GM12878 (cell line): ENCODE results near the gene CTNNBL1. TPM values are rescaled to one million over a fixed set of nuclear protein-coding genes. Genes with fewer than 3 reads are reported as not detected.

Experiments
- ATAC-seq: fragments of 200-7000 bp; cut with Tn5 transposase; 3 replicates; pipeline ENCODE4 v1.9.1; 2020; ENCODE audit warnings: mild to moderate bottlenecking, moderate library complexity
- BruUV-seq: library from RNA; stranded (reverse); fragments of 400-500 nt; replicated peaks from 2 replicates; lab custom pipeline; 2021; lab: Mats Ljungman, UMichigan
- CTCF ChIA-PET: fragments of 300-600 bp; sonication (Branson Sonifier 250); formaldehyde crosslinking; extraction: SDS; loops from one replicate; lab custom pipeline; 2021; ENCODE audit warnings: inconsistent platforms; lab: Yijun Ruan, JAX
- POLR2A ChIA-PET: fragments of 350-600 bp; formaldehyde crosslinking; extraction: SDS; loops from one replicate; lab custom pipeline; 2021; ENCODE audit warnings: inconsistent platforms; lab: Charles Lee
- RAD21 ChIA-PET: fragments of 300-600 bp; sonication (Branson Sonifier 250); formaldehyde crosslinking; loops from one replicate; lab custom pipeline; 2023; ENCODE audit warnings: antibody characterized with exemption; ENCODE audit not compliant: unreplicated experiment; lab: Charles Lee
- SMC1A ChIA-PET: fragments of 300-600 bp; sonication (Branson Sonifier 250); formaldehyde crosslinking; loops from one replicate; lab custom pipeline; 2023; ENCODE audit not compliant: unreplicated experiment, uncharacterized antibody; lab: Charles Lee
- DNase-seq: peaks from one replicate; pipeline ENCODE4 v3.0.0-alpha.2; 2011; ENCODE audit warnings: low read depth, low spot score
- FAIRE-seq: peaks from 3 replicates; lab custom pipeline; 2011; peaks lifted over from hg19 to GRCh38; lab: Jason Lieb, UNC
- H2AFZ ChIP-seq: 2 replicates; pipeline ENCODE4 v1.6.0; 2011; ENCODE audit warnings: low read depth, low read length, control low read depth; ENCODE audit not compliant: control insufficient read depth
- H3K27ac ChIP-seq: 2 replicates; pipeline ENCODE4 v1.5.1; 2011; ENCODE audit warnings: control low read depth; ENCODE audit not compliant: control insufficient read depth, insufficient read depth
- H3K27me3 ChIP-seq, 2 experiments: replicated peaks in 1 of 2; 2 replicates each; pipeline versions ENCODE4 v1.6.0 to v1.6.1; 2011; ENCODE audit warnings: low read length in 1 of 2; ENCODE audit not compliant: control insufficient read depth in 2 of 2, insufficient read depth in 2 of 2
- H3K36me3 ChIP-seq, 2 experiments: 2 replicates each; pipeline ENCODE4 v1.5.1; 2011; ENCODE audit warnings: low read length in 1 of 2; ENCODE audit not compliant: control insufficient read depth in 2 of 2, insufficient read depth in 2 of 2
- H3K4me1 ChIP-seq: 2 replicates; pipeline ENCODE4 v1.6.1; 2011; ENCODE audit warnings: mild to moderate bottlenecking, low read length, moderate library complexity, mixed read lengths; ENCODE audit not compliant: control insufficient read depth, insufficient read depth
- H3K4me2 ChIP-seq: 2 replicates; pipeline ENCODE4 v1.6.0; 2011; ENCODE audit warnings: control low read depth; ENCODE audit not compliant: control insufficient read depth, insufficient read depth
- H3K4me3 ChIP-seq: fragments of 200-600 bp; sonication (generic); 2 replicates; pipeline ENCODE4 v1.5.1; 2016
- H3K79me2 ChIP-seq: 2 replicates; pipeline ENCODE4 v1.6.0; 2011; ENCODE audit warnings: low read length; ENCODE audit not compliant: control insufficient read depth, insufficient read depth
- H3K9ac ChIP-seq: 2 replicates; pipeline ENCODE4 v1.8.0; 2011; ENCODE audit warnings: low read length, control low read depth, mixed read lengths; ENCODE audit not compliant: control insufficient read depth, insufficient read depth
- H3K9me3 ChIP-seq: replicated peaks from 3 replicates; pipeline ENCODE4 v1.5.1; 2011; ENCODE audit warnings: mild to moderate bottlenecking, low read length; ENCODE audit not compliant: control insufficient read depth, insufficient read depth
- H4K20me1 ChIP-seq: 2 replicates; pipeline ENCODE4 v1.6.0; 2011; ENCODE audit not compliant: control insufficient read depth, insufficient read depth
- STAT3 ChIP-seq: IDR thresholded peaks from 2 replicates; pipeline ENCODE4 v1.6.1; 2011; ENCODE audit warnings: low read depth, low read length, improper control_type of control experiment
- WGBS: methylation state at CpG from one replicate; pipeline ENCODE4 v1.1.6; 2016; ENCODE audit warnings: low lambda C conversion rate; ENCODE audit not compliant: insufficient replicate concordance, insufficient coverage; ENCODE audit errors: missing lambda C conversion rate; 5-methylcytosine and 5-hydroxymethylcytosine counted together
- in situ Hi-C: fragments of 300-500 bp; cut with MboI; formaldehyde crosslinking; loops from 9 replicates; pipeline ENCODE4 v1.14.3; 2018; ENCODE audit warnings: mixed read lengths
- intact Hi-C: fragments of 100-400 bp; cut with micrococcal nuclease; formaldehyde crosslinking; loops from one replicate; pipeline ENCODE4 v1.14.2; 2022; ENCODE audit not compliant: unreplicated experiment
- polyA plus RNA-seq, 11 experiments: library from polyadenylated mRNA; depleted of rRNA in 4 of 11; unstranded in 6 of 11; stranded (reverse) in 5 of 11; fragments of >200 nt; fragmentation: Nextera tagmentation in 4 of 11; fragmentation: Illumina TruSeq in 1 of 11; extraction: Ambion mirVana in 4 of 11; extraction: Trizol in 1 of 11; gene quantifications; 1 replicate in 1 of 11; 2 replicates in 10 of 11; pipeline versions ENCODE4 v1.2.1 to v1.2.3, GENCODE V29; 2011 to 2016; ENCODE audit warnings: inconsistent platforms in 2 of 11, missing spikeins in 2 of 11, low read depth in 1 of 11
- total RNA-seq, 4 experiments: library from RNA; depleted of rRNA in 3 of 4; stranded (reverse); fragments of >200 nt in 3 of 4; fragmentation: Illumina TruSeq in 1 of 4; extraction: Trizol in 1 of 4; gene quantifications; 2 replicates each; pipeline versions ENCODE4 v1.2.1 to v1.2.3, GENCODE V29; 2013 to 2021
- TF ChIP-seq, protein P1 (sequence below): fragments of 450-650 bp; IDR thresholded peaks from 2 replicates; pipeline ENCODE4 v1.6.1; 2016; ENCODE audit warnings: mild to moderate bottlenecking

CTNNBL1 gene
- total and polyA plus RNA-seq, 10 of the 15 experiments (the other 5 are each of a cell fraction or from before 2014, with no cell fraction given) = 43.1 to 102 (median 67.8) TPM

DNA sequence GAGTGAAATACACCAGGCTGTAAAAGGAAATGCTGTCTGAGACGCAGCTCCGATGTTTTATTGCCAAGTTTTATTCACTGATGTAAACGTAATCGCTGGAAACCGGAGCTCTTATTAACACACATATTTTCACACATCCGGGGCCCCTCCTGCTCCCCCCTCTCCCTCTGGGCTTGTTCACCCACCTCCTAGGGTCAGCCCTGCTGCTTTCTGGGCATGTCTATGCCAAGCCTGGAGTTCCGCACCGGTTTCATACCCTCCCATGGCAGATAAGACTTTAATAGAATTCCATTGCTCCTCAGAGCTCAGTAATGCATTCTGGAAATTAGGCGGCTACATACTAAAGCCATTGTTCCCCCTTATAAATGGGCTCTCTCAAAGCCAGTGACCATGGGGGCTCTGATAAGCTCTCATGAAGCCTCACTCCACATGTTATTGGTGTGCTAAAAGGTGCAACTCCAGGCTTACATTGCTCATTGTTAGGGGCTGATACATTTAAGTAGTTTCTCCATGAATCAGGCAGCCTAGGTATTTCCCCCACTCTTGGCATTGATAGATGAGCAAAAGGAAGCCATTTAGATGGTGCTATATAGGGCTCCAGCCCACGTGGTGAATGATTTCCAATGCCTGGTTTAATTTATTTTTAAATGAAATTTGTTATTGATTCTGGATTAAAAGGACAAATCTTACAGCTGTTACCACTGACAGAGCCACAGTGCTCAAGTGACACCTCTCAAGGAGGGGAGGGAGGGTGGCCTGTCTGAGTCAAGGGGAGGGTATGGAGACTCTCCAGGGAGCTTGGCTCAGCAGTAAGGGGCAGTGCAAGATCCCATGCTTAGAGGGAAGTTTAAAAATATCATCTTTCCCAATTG lies 204.6 kb downstream of the CTNNBL1 start:
- Histone ChIP-seq H3K4me3 (no peak overlapping the region), H3K79me2 (no peaks in the 10 kb centered on the region), H3K4me2 (no peak overlapping the region), H2AFZ (no peak overlapping the region), H3K4me1 (no peaks in the 10 kb centered on the region; the same call in 1 of the 2 replicates), H3K9me3 (no peaks in the 10 kb centered on the region), H3K27ac (no peak overlapping the region), H3K36me3 (no peaks in the 10 kb centered on the region), H4K20me1 (no peaks in the 10 kb centered on the region), H3K9ac (no peak overlapping the region), H3K27me3 (0 out of 4 replicates have a peak, but pooled peaks cover 0 to 1% of the 10 kb centered on the region in 2 experiments)
- no peak for TF ChIP-seq STAT3
- TF ChIP-seq, protein P1, sequence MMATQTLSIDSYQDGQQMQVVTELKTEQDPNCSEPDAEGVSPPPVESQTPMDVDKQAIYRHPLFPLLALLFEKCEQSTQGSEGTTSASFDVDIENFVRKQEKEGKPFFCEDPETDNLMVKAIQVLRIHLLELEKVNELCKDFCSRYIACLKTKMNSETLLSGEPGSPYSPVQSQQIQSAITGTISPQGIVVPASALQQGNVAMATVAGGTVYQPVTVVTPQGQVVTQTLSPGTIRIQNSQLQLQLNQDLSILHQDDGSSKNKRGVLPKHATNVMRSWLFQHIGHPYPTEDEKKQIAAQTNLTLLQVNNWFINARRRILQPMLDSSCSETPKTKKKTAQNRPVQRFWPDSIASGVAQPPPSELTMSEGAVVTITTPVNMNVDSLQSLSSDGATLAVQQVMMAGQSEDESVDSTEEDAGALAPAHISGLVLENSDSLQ = 0 out of 2 replicates have a peak, but pooled peaks have one; percentile 29
- SMC1A ChIA-PET = interaction anchor here (1.3 kb wide), 1 partner anchor 323 kb away, joined by 7 read pairs; no protein-coding TSS in a partner anchor
- in situ Hi-C loops (no loop called here), intact Hi-C loops (loop anchor here (5.0 kb wide), 1 partner anchor 336 kb away; no protein-coding TSS in a partner anchor)
- RAD21 ChIA-PET = no interaction called here
- BruUV-seq = no TSS peak
- 75% methylated on average over 10 of the region's 10 CpGs for WGBS
- DNase-seq (no peak), ATAC-seq (no peak), FAIRE-seq (no peak)
- CTCF ChIA-PET = interaction anchor here (1.0 kb wide), 1 partner anchor 94 kb away, joined by 3 read pairs; no protein-coding TSS in a partner anchor
- POLR2A ChIA-PET = no interaction called here
